ENCODE results near the gene SAAL1. TPM values are rescaled to one million over a fixed set of nuclear protein-coding genes. Genes with fewer than 3 reads are reported as not detected.
"Not testable (repeated sequence)": the region's sequence is repeated elsewhere in the genome, so short reads cannot be mapped to it uniquely, and the experiment has no call there.

SAAL1 gene
- total RNA-seq: 10 to 100 TPM; 31.4 to 32.2 TPM

DNA sequence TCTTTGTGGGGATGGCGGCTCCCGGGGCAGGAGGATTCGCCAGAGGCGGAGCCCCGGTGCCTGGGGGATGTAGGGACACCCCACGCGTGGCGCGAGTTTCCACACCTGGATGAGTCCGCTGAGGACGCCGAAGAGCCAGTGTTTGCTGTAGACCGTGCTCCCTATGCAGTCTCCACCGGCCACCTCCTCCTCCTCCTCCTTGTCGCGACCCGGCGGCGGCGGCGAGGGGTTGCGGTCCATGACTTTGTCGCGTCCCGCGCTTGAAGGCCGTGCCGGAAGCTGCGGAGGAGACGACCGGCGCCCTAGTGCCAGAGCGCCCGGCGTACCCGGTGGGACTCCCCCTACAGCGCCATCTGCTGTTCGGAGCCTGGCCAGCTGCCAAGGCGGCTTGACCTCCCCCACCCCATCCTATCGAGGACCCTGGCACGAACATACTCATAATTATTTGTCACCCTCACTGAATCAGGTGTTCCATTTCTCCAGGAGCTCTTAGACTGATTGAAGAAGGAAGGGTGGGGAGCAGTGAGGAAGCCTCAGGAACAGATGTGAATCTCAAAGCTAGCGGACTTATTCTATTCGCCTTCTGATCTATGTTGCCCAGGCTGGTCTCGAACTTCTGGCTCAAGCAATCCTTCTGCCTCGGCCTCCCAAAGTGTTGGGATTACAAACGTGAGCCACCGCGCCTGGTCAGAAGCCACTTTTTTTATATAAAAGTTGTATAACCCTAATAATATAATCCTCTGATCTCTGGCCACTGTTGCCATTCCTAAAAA is at the start of gene SAAL1:
TSS of gene SAAL1 (minus strand) at position 281 of the 773 bp plus-strand sequence. CDS start at position 240, 41 bp downstream.
- H3K27me3 Mint-ChIP-seq (ENCODE audit: low read depth): peaks cover 14% of the 10 kb centered on the region
- ChIA-PET CTCF (interaction anchor here (0.6 to 2.5 kb wide), 29 partner anchors 9 to 696 kb away, joined by 3 to 27 read pairs (median 4); partner anchors contain the start of genes SERGEF and TSG101), POLR2A (interaction anchor here (0.6 to 1.7 kb wide), 7 partner anchors 10 to 420 kb away, joined by 3 to 6 read pairs (median 4); partner anchors contain the start of genes SERGEF and TSG101)
- H3K9me3 Mint-ChIP-seq (ENCODE audit: insufficient read depth): no peaks in the 10 kb centered on the region
- peak within 1 kb of the TSS; percentile 91 for H3K27ac Mint-ChIP-seq
- DNase-seq (peak; percentile 93), ATAC-seq (peak; percentile 98)
- peaks cover 25% of the 10 kb centered on the region for H3K36me3 Mint-ChIP-seq (ENCODE audit: low read depth)
- H3K4me1 Mint-ChIP-seq (ENCODE audit: low read depth): peaks cover 26% of the 10 kb centered on the region
- H3K4me3 Mint-ChIP-seq: peak within 1 kb of the TSS; percentile 94

- ChIA-PET POLR2A (no interaction called here), CTCF (no interaction called here)
- Mint-ChIP-seq H3K36me3 (ENCODE audit: low read depth) (no peaks in the 10 kb centered on the region), H3K4me3 (no peak overlapping the region), H3K27ac (no peak overlapping the region), H3K27me3 (ENCODE audit: low read depth) (peaks cover 19% of the 10 kb centered on the region), H3K4me1 (ENCODE audit: low read depth) (no peaks in the 10 kb centered on the region), H3K9me3 (ENCODE audit: insufficient read depth) (peaks cover under 1% of the 10 kb centered on the region)
- no peak for ATAC-seq
- no peak for DNase-seq
Measured at GRCh38 chr11:18151581-18151980, 45.7 kb upstream of the SAAL1 start.

GRCh38 chr11:18145837-18146236 is 40.0 kb upstream of the SAAL1 start:
- no peak for ATAC-seq
- POLR2A ChIA-PET: no interaction called here
- peaks cover 8% of the 10 kb centered on the region for H3K4me1 Mint-ChIP-seq (ENCODE audit: low read depth)
- H3K27me3 Mint-ChIP-seq (ENCODE audit: low read depth): peaks cover 37% of the 10 kb centered on the region
- no peak overlapping the region for H3K4me3 Mint-ChIP-seq
- CTCF ChIA-PET: interaction anchor here (0.6 to 1.4 kb wide), 2 partner anchors 30 to 79 kb away, joined by 3 to 6 read pairs; no protein-coding TSS in a partner anchor
- DNase-seq: no peak
- no peaks in the 10 kb centered on the region for H3K9me3 Mint-ChIP-seq (ENCODE audit: insufficient read depth)
- H3K36me3 Mint-ChIP-seq (ENCODE audit: low read depth): no peaks in the 10 kb centered on the region
- no peak overlapping the region for H3K27ac Mint-ChIP-seq

GRCh38 chr11:18145025-18145424 is 39.1 kb upstream of the SAAL1 start:
- DNase-seq: no peak
- Mint-ChIP-seq H3K9me3 (ENCODE audit: insufficient read depth) (no peaks in the 10 kb centered on the region), H3K27me3 (ENCODE audit: low read depth) (peaks cover 34% of the 10 kb centered on the region), H3K36me3 (ENCODE audit: low read depth) (no peaks in the 10 kb centered on the region), H3K4me3 (no peak overlapping the region), H3K27ac (no peak overlapping the region), H3K4me1 (ENCODE audit: low read depth) (peaks cover 8% of the 10 kb centered on the region)
- ChIA-PET CTCF (interaction anchor here (1.2 to 1.4 kb wide), 2 partner anchors 30 to 39 kb away, joined by 3 to 6 read pairs; no protein-coding TSS in a partner anchor), POLR2A (no interaction called here)
- no peak for ATAC-seq

DNA sequence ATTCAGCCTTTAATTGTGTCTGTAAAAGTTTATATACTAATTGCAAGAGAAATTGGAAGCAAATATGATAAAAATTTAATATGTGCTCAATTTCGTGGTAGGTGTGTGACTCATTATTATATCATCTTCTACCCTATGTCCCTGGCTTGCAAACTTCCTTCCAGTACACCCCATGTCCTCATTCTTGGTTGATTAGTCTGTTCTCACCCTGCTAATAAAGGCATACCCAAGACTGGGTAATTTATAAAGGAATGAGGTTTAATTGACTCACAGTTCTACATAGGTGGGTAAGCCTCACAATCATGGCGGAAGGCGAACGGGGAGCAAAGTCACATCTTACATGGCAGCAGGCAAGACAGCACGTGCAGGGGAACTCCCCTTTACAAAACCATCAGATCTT is 38.4 kb upstream of the SAAL1 start:
- no peak for DNase-seq
- H3K27me3 Mint-ChIP-seq (ENCODE audit: low read depth): peaks cover 34% of the 10 kb centered on the region
- no peak for ATAC-seq
- H3K4me1 Mint-ChIP-seq (ENCODE audit: low read depth): peaks cover 8% of the 10 kb centered on the region
- H3K9me3 Mint-ChIP-seq (ENCODE audit: insufficient read depth): no peaks in the 10 kb centered on the region
- no peak overlapping the region for H3K27ac Mint-ChIP-seq
- H3K4me3 Mint-ChIP-seq: no peak overlapping the region
- no peaks in the 10 kb centered on the region for H3K36me3 Mint-ChIP-seq (ENCODE audit: low read depth)
- ChIA-PET POLR2A (no interaction called here), CTCF (interaction anchor here (1.2 kb wide), 1 partner anchor 38 kb away, joined by 3 read pairs; no protein-coding TSS in a partner anchor)

- H3K27me3 Mint-ChIP-seq (ENCODE audit: low read depth): peaks cover 25% of the 10 kb centered on the region
- H3K9me3 Mint-ChIP-seq (ENCODE audit: insufficient read depth): no peaks in the 10 kb centered on the region
- no peaks in the 10 kb centered on the region for H3K4me1 Mint-ChIP-seq (ENCODE audit: low read depth)
- ATAC-seq: no peak
- no peaks in the 10 kb centered on the region for H3K36me3 Mint-ChIP-seq (ENCODE audit: low read depth)
- H3K4me3 Mint-ChIP-seq: no peak overlapping the region
- no peak overlapping the region for H3K27ac Mint-ChIP-seq
- no peak for DNase-seq
- POLR2A ChIA-PET: no interaction called here
- CTCF ChIA-PET: interaction anchor here (0.6 kb wide), 1 partner anchor 537 kb away, joined by 4 read pairs; no protein-coding TSS in a partner anchor
Measured at GRCh38 chr11:18140145-18140544, 34.3 kb upstream of the SAAL1 start.

- no peaks in the 10 kb centered on the region for H3K36me3 Mint-ChIP-seq (ENCODE audit: low read depth)
- peaks cover 22% of the 10 kb centered on the region for H3K27me3 Mint-ChIP-seq (ENCODE audit: low read depth)
- ChIA-PET POLR2A (no interaction called here), CTCF (no interaction called here)
- H3K27ac Mint-ChIP-seq: no peak overlapping the region
- H3K4me3 Mint-ChIP-seq: no peak overlapping the region
- ATAC-seq: no peak
- DNase-seq: no peak
- H3K9me3 Mint-ChIP-seq (ENCODE audit: insufficient read depth): no peaks in the 10 kb centered on the region
- H3K4me1 Mint-ChIP-seq (ENCODE audit: low read depth): no peaks in the 10 kb centered on the region
Measured at GRCh38 chr11:18137186-18137800, 31.4 kb upstream of the SAAL1 start.

DNA sequence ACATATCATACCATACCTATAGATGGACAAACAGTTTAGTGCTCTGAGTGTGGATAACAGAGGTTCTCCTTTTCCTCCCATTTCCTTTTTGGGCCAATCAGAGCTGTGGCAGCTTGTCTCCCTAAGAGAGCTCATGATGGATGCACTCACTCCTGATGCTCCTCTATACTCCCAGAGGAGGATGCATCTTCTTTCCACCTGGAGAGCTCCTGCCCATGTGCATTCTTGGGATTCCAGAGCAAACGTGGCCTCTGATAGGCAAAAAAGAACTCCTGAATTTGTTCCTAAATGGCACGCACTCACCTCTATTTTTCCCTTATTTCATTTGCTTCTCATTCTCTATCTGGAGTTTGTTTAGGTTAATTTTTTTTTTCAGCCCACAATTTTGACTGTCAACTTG is 29.4 kb upstream of the SAAL1 start:
- Mint-ChIP-seq H3K36me3 (ENCODE audit: low read depth) (no peaks in the 10 kb centered on the region), H3K27me3 (ENCODE audit: low read depth) (peaks cover 20% of the 10 kb centered on the region), H3K4me1 (ENCODE audit: low read depth) (no peaks in the 10 kb centered on the region), H3K27ac (no peak overlapping the region), H3K9me3 (ENCODE audit: insufficient read depth) (no peaks in the 10 kb centered on the region), H3K4me3 (no peak overlapping the region)
- POLR2A ChIA-PET: no interaction called here
- CTCF ChIA-PET: no interaction called here
- DNase-seq: no peak
- ATAC-seq: no peak

DNA sequence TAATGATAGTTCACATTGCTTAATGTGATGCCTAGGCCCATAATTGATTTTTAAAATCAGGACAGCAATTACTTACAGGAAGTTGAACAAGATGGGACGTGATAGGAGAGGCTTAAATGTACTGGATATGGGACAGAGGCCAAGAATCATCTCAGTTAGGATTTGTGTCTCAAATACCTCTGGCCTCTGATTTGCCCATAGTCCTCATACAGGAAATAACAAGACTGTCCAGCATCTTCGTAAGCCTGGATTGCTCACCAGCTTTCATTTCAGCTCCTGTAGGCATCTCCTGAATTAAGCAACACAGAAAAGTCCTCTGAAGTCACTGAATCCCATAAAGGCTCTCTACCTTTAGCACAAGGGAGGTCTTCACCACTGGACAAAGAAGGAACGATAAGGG is 26.5 kb upstream of the SAAL1 start, which contains the start of gene MRGPRX3:
TSS of gene MRGPRX3 (plus strand) at position 231 of the 400 bp plus-strand sequence. CDS start 4,632 bp downstream, outside the sequence.
- POLR2A ChIA-PET: no interaction called here
- ATAC-seq (no peak), DNase-seq (no peak)
- Mint-ChIP-seq H3K9me3 (ENCODE audit: insufficient read depth) (no peaks in the 10 kb centered on the region), H3K4me3 (no peak within 1 kb of the TSS), H3K36me3 (ENCODE audit: low read depth) (no peaks in the 10 kb centered on the region), H3K27ac (no peak within 1 kb of the TSS), H3K4me1 (ENCODE audit: low read depth) (no peaks in the 10 kb centered on the region), H3K27me3 (ENCODE audit: low read depth) (peaks cover 27% of the 10 kb centered on the region)
- CTCF ChIA-PET: no interaction called here

GRCh38 chr11:18131115-18131514 is 25.2 kb upstream of the SAAL1 start:
- ATAC-seq; DNase-seq; H3K4me3 Mint-ChIP-seq; H3K9me3 Mint-ChIP-seq (ENCODE audit: insufficient read depth); H3K4me1 Mint-ChIP-seq (ENCODE audit: low read depth); H3K36me3 Mint-ChIP-seq (ENCODE audit: low read depth); H3K27ac Mint-ChIP-seq; CTCF ChIA-PET; POLR2A ChIA-PET: not testable (repeated sequence)
- H3K27me3 Mint-ChIP-seq (ENCODE audit: low read depth): peaks cover 27% of the 10 kb centered on the region

DNA sequence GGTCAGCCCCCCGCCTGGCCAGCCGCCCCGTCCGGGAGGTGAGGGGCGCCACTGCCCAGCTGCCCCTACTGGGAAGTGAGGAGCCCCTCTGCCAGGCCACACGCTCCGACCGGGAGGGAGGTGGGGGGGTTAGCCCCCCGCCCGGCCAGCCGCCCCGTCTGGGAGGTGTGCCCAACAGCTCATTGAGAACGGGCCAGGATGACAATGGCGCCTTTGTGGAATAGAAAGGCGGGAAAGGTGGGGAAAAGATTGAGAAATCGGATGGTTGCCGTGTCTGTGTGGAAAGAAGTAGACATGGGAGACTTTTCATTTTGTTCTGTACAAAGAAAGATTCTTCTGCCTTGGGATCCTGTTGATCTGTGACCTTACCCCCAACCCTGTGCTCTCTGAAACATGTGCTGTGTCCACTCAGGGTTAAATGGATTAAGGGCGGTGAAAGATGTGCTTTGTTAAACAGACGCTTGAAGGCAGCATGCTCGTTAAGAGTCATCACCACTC is 15.5 kb upstream of the SAAL1 start:
- H3K36me3 Mint-ChIP-seq (ENCODE audit: low read depth); H3K27ac Mint-ChIP-seq; CTCF ChIA-PET; H3K9me3 Mint-ChIP-seq (ENCODE audit: insufficient read depth); DNase-seq; ATAC-seq; POLR2A ChIA-PET; H3K4me3 Mint-ChIP-seq; H3K4me1 Mint-ChIP-seq (ENCODE audit: low read depth): not testable (repeated sequence)
- H3K27me3 Mint-ChIP-seq (ENCODE audit: low read depth): peaks cover 11% of the 10 kb centered on the region

All from activated CD8-positive, alpha-beta T cell treated with anti-CD3 and anti-CD28 coated beads, Interleukin-2, amount 10 ng/mL, durations not matched to agents 7 days and 5 days (primary cell).